K562 (cell line): ENCODE measurements around the gene FKBP3. TPM values are rescaled to one million over a fixed set of nuclear protein-coding genes. Genes with fewer than 3 reads are reported as not detected.

Experiments used
- CREB1 ChIP-seq, 2 experiments: sonication (generic) in 1 of 2; formaldehyde crosslinking in 1 of 2; IDR thresholded peaks; 2 replicates each; pipeline versions ENCODE4 v1.6.1 to v1.8.0; 2012 to 2022; ENCODE audit warnings: inconsistent platforms in 1 of 2, mild to moderate bottlenecking in 1 of 2, missing genetic modification reagents in 1 of 2, moderate library complexity in 1 of 2
- ESRRB ChIP-seq: fragments of 250-450 bp; sonication (Bioruptor Pico); IDR thresholded peaks from 2 replicates; pipeline ENCODE4 v1.5.0; 2020; ENCODE audit warnings: mild to moderate bottlenecking, moderate library complexity, borderline replicate concordance
- EZH2 ChIP-seq: IDR thresholded peaks from 2 replicates; pipeline ENCODE4 v1.6.1; 2012; ENCODE audit warnings: low read depth, mild to moderate bottlenecking, inconsistent platforms, low read length, borderline replicate concordance
- FIP1L1 ChIP-seq: fragments of 200-400 bp; formaldehyde crosslinking; IDR thresholded peaks from 2 replicates; pipeline ENCODE4 v1.6.1; 2018; ENCODE audit warnings: mild to moderate bottlenecking, low read depth, low read length; ENCODE audit not compliant: poor library complexity, severe bottlenecking
- HDAC3 ChIP-seq: fragments of 450-650 bp; IDR thresholded peaks from 2 replicates; pipeline ENCODE4 v1.6.1; 2018; ENCODE audit warnings: borderline replicate concordance, mild to moderate bottlenecking, moderate library complexity; ENCODE audit not compliant: partially characterized antibody
- HNRNPLL ChIP-seq: fragments of 200-400 bp; formaldehyde crosslinking; IDR thresholded peaks from 2 replicates; pipeline ENCODE4 v1.6.1; 2017; ENCODE audit warnings: low read length, low read depth, mild to moderate bottlenecking; ENCODE audit not compliant: poor library complexity, severe bottlenecking
- KAT2B ChIP-seq: IDR thresholded peaks from one replicate; pipeline ENCODE4 v1.6.1; 2012; ENCODE audit warnings: low read depth, mild to moderate bottlenecking, control low read depth, inconsistent platforms, low read length, moderate library complexity
- MEF2A ChIP-seq: IDR thresholded peaks from 2 replicates; pipeline ENCODE4 v1.6.1; 2011; ENCODE audit warnings: low read depth, mild to moderate bottlenecking, low read length, moderate library complexity; ENCODE audit not compliant: control insufficient read depth
- MNT ChIP-seq, 2 experiments: fragments of 450-650 bp; conservative IDR thresholded peaks; 2 replicates each; pipeline ENCODE4 v1.6.1; 2017; ENCODE audit warnings: mild to moderate bottlenecking in 2 of 2, moderate library complexity in 2 of 2
- NEUROD1 ChIP-seq: fragments of 150-350 bp; IDR thresholded peaks from 2 replicates; pipeline ENCODE4 v1.6.1; 2014; ENCODE audit warnings: borderline replicate concordance, low read length, low read depth; ENCODE audit not compliant: partially characterized antibody
- NR2C1 ChIP-seq, 2 experiments: fragments of 450-650 bp; IDR thresholded peaks; 2 replicates each; pipeline ENCODE4 v1.6.1; 2017; ENCODE audit warnings: mild to moderate bottlenecking in 2 of 2, antibody characterized with exemption in 1 of 2, inconsistent platforms in 1 of 2, missing compliant biosample characterization in 1 of 2, missing genetic modification characterization in 1 of 2
- SIX5 ChIP-seq, 2 experiments: IDR thresholded peaks; 2 replicates each; pipeline ENCODE4 v1.6.1; 2011; ENCODE audit warnings: low read length in 2 of 2, borderline replicate concordance in 1 of 2, low read depth in 1 of 2, mild to moderate bottlenecking in 1 of 2, moderate library complexity in 1 of 2; ENCODE audit not compliant: insufficient read depth in 1 of 2
- STAT5A ChIP-seq: IDR thresholded peaks from 2 replicates; pipeline ENCODE4 v1.6.1; 2012; ENCODE audit warnings: low read length, inconsistent platforms, borderline replicate concordance
- ZNF316 ChIP-seq: fragments of 450-650 bp; IDR thresholded peaks from 2 replicates; pipeline ENCODE4 v1.6.1; 2016
- ZNF561 ChIP-seq: fragments of 450-650 bp; formaldehyde crosslinking; conservative IDR thresholded peaks from 2 replicates; pipeline ENCODE4 v1.4.0; 2020; ENCODE audit warnings: mild to moderate bottlenecking, moderate library complexity
- polyA plus RNA-seq, 8 experiments: library from polyadenylated mRNA; depleted of rRNA in 4 of 8; stranded (reverse) in 5 of 8; unstranded in 3 of 8; fragments of >200 nt; fragmentation: Nextera tagmentation in 2 of 8; fragmentation: Illumina TruSeq in 1 of 8; extraction: Ambion mirVana in 2 of 8; extraction: Trizol in 1 of 8; gene quantifications; 2 replicates each; pipeline versions ENCODE4 v1.2.1 to v1.2.3, GENCODE V29; 2011 to 2014; ENCODE audit warnings: inconsistent platforms in 1 of 8, missing spikeins in 1 of 8
- total RNA-seq, 7 experiments: library from RNA; depleted of rRNA in 6 of 7; stranded (reverse); fragments of >200 nt in 6 of 7; fragmentation: Illumina TruSeq in 2 of 7; extraction: Trizol in 2 of 7; gene quantifications; 2 replicates each; pipeline versions ENCODE4 v1.2.1 to v1.2.3, GENCODE V29; 2011 to 2021; ENCODE audit warnings: low replicate concordance in 1 of 7
- TF ChIP-seq, protein P1 (sequence below), 3 experiments: fragments of 200-800 bp in 1 of 3; fragments of 250-450 bp in 1 of 3; fragments of 450-650 bp in 1 of 3; sonication (Bioruptor Pico) in 1 of 3; sonication (Bioruptor generic) in 1 of 3; formaldehyde crosslinking in 1 of 3; IDR thresholded peaks; 2 replicates each; pipeline versions ENCODE4 v1.6.1 to v1.8.0; 2016 to 2022; ENCODE audit warnings: mild to moderate bottlenecking in 2 of 3, missing genetic modification characterization in 2 of 3, missing compliant biosample characterization in 1 of 3, moderate library complexity in 1 of 3

Gene FKBP3
- total and polyA plus RNA-seq, 9 of the 15 experiments (the other 6 are each of a cell fraction or from before 2014, with no cell fraction given), result 43.6 to 107 (median 65.2) TPM

- TF ChIP-seq ZNF316, result no peak
- TF ChIP-seq NR2C1 (IDR thresholded peaks at IDR 0.05), result peak; percentile 49; the same call in 1 of the 2 replicates
- TF ChIP-seq NR2C1 (tag; IDR thresholded peaks at IDR 0.05), result peak; percentile 22; the same call in 1 of the 2 replicates
- peak; percentile 54 to 70 for TF ChIP-seq MNT (conservative IDR thresholded peaks at IDR 0.05)
- TF ChIP-seq KAT2B, result no peak
- TF ChIP-seq MEF2A, result no peak
- peak; percentile 35 for TF ChIP-seq HNRNPLL
- peak; percentile 23 for TF ChIP-seq HDAC3
- TF ChIP-seq EZH2, result no peak
- TF ChIP-seq FIP1L1, result peak; percentile 73
- TF ChIP-seq CREB1 (IDR thresholded peaks at IDR 0.05), result no peak
- peak; percentile 52; the same call in 1 of the 2 replicates for TF ChIP-seq CREB1 (CRISPR knock-in tag; IDR thresholded peaks at IDR 0.05)
- TF ChIP-seq ESRRB (CRISPR knock-in tag), result no peak
- peak in 1 of 2 experiments; percentile 22; a peak in 1 of 4 replicates for TF ChIP-seq SIX5 (IDR thresholded peaks at IDR 0.05; ENCODE audit: borderline replicate concordance in 1 of 2, insufficient read depth in 1 of 2, low read depth in 1 of 2, low read length in 2 of 2)
- peak; percentile 65 for TF ChIP-seq NEUROD1
- TF ChIP-seq, protein P1, sequence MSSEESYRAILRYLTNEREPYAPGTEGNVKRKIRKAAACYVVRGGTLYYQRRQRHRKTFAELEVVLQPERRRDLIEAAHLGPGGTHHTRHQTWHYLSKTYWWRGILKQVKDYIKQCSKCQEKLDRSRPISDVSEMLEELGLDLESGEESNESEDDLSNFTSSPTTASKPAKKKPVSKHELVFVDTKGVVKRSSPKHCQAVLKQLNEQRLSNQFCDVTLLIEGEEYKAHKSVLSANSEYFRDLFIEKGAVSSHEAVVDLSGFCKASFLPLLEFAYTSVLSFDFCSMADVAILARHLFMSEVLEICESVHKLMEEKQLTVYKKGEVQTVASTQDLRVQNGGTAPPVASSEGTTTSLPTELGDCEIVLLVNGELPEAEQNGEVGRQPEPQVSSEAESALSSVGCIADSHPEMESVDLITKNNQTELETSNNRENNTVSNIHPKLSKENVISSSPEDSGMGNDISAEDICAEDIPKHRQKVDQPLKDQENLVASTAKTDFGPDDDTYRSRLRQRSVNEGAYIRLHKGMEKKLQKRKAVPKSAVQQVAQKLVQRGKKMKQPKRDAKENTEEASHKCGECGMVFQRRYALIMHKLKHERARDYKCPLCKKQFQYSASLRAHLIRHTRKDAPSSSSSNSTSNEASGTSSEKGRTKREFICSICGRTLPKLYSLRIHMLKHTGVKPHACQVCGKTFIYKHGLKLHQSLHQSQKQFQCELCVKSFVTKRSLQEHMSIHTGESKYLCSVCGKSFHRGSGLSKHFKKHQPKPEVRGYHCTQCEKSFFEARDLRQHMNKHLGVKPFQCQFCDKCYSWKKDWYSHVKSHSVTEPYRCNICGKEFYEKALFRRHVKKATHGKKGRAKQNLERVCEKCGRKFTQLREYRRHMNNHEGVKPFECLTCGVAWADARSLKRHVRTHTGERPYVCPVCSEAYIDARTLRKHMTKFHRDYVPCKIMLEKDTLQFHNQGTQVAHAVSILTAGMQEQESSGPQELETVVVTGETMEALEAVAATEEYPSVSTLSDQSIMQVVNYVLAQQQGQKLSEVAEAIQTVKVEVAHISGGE (CRISPR knock-in tag; IDR thresholded peaks at IDR 0.05), result peak; percentile 54 to 94 (median 79); a peak in 5 of 6 replicates
- TF ChIP-seq STAT5A, result no peak
- TF ChIP-seq ZNF561, result no peak
These were observed at the start of gene FKBP3 (continued) for GRCh38 chr14:45134051-45134958.
